GM13976 (cell line): ENCODE data around the gene SMG9.
"Not testable (repeated sequence)": the region's sequence is repeated elsewhere in the genome, so short reads cannot be mapped to it uniquely, and the experiment has no call there.

Experiments
- DNase-seq: peaks from one replicate; pipeline ENCODE4 v3.0.0; 2012; ENCODE audit warnings: low spot score
- in situ Hi-C: fragments of 300-500 bp; cut with MboI; formaldehyde crosslinking; loops from one replicate; pipeline ENCODE4 v1.12.0; 2022; ENCODE audit warnings: low sequenced_read_pairs, mixed read lengths, inconsistent platforms; ENCODE audit not compliant: unreplicated experiment
- TF ChIP-seq, protein P1 (sequence below): IDR thresholded peaks from 2 replicates; pipeline ENCODE4 v1.5.1; 2012; ENCODE audit warnings: borderline replicate concordance, mild to moderate bottlenecking; ENCODE audit not compliant: insufficient read depth; ENCODE audit errors: extremely low read depth, missing control alignments, control extremely low read depth

The SMG9 gene

DNA sequence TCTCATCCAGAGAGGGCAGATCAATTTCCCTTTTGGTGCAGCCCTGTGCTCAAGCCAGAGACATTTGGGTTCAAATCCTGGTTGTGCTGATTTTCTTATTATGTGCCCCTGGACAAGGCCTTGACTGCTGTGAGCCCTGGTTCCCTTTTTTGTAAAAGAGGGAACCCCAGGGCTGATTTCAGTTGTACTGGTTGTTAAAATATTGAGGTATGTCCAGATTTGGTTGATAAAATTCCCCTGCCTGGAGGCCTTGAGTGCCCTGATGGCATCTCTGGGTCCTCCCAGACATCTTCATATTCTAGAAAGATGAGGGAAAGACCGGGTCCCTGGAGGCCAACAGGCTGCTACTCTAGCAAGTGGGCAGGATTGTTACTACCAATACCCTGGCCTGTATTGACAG is 70.4 kb downstream of the SMG9 start:
- no peak for DNase-seq
- in situ Hi-C loops, result no loop called here
- TF ChIP-seq, protein P1, sequence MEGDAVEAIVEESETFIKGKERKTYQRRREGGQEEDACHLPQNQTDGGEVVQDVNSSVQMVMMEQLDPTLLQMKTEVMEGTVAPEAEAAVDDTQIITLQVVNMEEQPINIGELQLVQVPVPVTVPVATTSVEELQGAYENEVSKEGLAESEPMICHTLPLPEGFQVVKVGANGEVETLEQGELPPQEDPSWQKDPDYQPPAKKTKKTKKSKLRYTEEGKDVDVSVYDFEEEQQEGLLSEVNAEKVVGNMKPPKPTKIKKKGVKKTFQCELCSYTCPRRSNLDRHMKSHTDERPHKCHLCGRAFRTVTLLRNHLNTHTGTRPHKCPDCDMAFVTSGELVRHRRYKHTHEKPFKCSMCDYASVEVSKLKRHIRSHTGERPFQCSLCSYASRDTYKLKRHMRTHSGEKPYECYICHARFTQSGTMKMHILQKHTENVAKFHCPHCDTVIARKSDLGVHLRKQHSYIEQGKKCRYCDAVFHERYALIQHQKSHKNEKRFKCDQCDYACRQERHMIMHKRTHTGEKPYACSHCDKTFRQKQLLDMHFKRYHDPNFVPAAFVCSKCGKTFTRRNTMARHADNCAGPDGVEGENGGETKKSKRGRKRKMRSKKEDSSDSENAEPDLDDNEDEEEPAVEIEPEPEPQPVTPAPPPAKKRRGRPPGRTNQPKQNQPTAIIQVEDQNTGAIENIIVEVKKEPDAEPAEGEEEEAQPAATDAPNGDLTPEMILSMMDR, result no peak

DNA sequence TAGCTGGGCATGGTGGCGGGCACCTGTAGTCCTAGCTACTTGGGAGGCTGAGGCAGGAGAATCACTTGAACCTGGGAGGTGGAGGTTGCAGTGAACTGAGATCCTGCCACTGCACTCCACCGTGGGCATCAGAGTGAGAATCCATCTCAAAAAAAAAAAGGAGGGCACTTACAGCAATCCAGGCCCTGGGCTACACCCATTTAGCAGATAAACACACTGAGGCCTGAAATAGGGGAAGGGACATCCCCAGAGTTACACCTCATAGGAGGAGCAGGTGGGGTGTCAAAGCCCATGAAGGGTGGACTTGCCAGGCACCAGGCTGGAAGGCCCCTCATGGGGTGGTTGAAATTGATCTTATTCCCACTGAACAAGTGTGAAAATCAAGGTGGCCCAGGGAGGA is 70.9 kb downstream of the SMG9 start:
- no peak for DNase-seq
- in situ Hi-C loops, result no loop called here
- TF ChIP-seq, protein P1, result no peak

DNA sequence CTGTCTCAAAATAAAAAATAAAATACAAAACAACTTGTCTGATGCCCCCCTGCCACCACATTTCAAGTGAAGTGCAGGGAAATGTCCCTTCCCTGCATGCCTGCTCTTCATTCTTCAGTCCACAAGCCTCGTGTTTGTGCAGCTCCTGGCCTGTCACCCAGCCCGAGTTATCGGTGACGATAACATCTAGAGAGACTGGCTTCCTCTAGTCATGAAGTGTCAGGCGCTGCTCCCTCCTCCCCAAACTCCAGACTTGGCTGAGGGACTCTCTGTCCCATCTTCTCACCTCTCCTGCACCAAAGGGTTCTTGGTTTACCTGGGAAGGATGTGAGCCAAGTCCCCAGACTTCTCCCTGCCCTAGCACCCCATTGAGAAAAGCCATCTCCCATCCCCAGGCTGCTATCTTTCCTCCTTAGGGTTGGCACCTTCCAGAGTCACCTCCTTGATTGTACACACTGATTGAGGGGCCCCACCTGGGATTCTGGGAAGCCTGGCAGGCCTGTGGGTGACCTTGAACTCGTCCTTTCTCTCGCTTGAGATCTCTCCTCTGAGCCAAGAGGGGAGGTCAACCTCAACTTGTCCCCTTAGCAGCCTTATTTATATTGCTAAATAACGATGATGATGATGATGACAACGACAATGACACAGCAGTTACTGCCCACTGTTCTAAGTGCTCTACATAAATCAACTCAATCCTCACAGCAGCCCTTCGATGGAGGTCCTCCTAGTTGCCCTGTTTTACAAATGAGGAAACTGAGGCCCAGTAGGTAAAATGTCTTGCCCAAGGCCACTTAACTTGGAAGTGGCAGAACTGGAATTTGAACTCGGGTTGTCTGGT is 71.7 kb downstream of the SMG9 start:
- TF ChIP-seq, protein P1, result no peak
- DNase-seq, result no peak
- in situ Hi-C loops, result no loop called here

DNA sequence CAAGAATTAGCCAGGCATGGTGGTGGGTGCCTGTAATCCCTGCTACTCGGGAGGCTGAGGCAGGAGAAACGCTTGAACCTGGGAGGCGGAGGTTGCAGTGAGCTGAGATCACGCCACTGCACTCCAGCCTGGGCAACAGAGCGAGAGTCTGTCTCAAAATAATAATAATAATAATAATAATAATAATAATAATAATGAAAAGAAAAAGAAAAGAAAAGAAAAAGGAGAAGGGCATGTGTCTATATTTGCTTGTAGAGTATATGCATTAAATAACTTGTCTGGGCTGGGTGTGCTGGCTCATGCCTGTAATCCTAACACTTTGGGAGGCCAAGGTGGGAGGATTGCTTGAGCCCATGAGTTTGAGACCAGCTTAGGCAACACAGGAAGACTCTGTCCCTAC is 72.5 kb downstream of the SMG9 start:
- in situ Hi-C loops, DNase-seq: not testable (repeated sequence)

DNA sequence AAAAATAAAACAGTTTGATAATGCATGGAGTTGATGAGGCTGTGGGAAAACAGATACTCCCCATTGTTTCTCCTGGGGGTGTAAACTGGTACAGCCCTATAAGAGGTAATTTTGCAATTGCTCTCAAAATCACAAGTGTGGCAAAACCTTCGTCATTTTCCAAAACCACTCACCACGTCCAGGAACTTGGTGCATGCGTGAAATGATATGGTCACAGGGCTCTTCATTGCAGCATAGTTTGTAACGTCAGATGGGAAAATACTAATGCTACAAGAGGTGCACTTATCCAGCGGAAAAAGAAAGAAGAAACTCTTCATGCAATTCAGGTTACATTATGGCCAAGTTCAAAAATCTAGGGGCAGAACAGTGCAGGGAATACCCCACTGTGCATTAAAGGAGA is 72.9 kb downstream of the SMG9 start:
- TF ChIP-seq, protein P1, result no peak
- in situ Hi-C loops, result no loop called here
- no peak for DNase-seq

DNA sequence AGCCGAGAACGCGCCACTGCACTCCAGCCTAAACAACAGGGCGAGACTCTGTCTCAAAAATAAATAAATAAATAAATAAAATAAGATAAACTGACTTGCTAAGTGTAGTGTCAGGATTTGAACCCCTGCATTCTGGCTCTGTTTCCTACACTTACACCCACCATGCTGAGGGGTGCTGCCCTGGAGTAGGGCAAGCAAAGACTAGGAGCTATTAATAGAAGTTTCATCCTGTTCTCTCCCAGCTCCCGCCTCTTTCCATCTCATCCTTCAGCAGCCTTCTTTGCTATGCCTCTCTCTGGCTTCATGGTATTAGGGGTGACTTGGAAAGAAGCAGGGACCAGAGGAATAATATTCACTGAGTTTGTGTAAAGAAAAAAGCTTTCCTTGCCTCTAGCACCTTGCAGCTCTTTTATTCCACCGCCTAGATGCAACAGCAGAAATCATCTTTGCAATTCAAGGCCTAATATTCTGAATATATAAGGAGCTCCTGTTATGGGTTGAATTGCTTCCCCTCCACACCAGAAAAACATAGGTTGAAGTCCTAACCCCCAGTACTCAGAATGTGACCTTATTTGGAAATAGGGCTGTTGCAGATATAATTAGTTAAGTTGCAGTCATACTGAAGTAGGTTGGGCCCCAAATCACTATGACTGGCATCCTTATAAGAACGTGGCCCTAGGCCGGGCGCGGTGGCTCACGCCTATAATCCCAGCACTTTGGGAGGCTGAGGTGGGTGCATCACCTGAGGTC is 76.1 kb downstream of the SMG9 start:
- in situ Hi-C loops, result no loop called here
- no peak for DNase-seq
- TF ChIP-seq, protein P1, result no peak
